HepG2 (cell line): ENCODE measurements around the gene HNF1B. TPM values are rescaled to one million over a fixed set of nuclear protein-coding genes. Genes with fewer than 3 reads are reported as not detected.

Experiments
- AGO1 ChIP-seq: fragments of 200-400 bp; formaldehyde crosslinking; IDR thresholded peaks from 2 replicates; pipeline ENCODE4 v1.6.1; 2017; ENCODE audit warnings: mild to moderate bottlenecking, low read depth, low read length, moderate library complexity; ENCODE audit not compliant: poor library complexity, severe bottlenecking
- CCDC6 ChIP-seq: sonication (generic); formaldehyde crosslinking; IDR thresholded peaks from 2 replicates; pipeline ENCODE4 v1.8.1; 2022; ENCODE audit warnings: mild to moderate bottlenecking, missing genetic modification reagents, moderate library complexity
- ELF1 ChIP-seq: sonication (generic); formaldehyde crosslinking; IDR thresholded peaks from 2 replicates; pipeline ENCODE4 v1.4.0; 2020; ENCODE audit warnings: missing genetic modification reagents
- FOSL1 ChIP-seq: sonication (generic); formaldehyde crosslinking; IDR thresholded peaks from 2 replicates; pipeline ENCODE4 v1.9.0; 2021; ENCODE audit warnings: missing genetic modification reagents, borderline replicate concordance
- FOXK2 ChIP-seq: fragments of 450-650 bp; IDR thresholded peaks from 2 replicates; pipeline ENCODE4 v1.6.1; 2016
- FOXM1 ChIP-seq: sonication (generic); formaldehyde crosslinking; IDR thresholded peaks from 2 replicates; pipeline ENCODE4 v1.5.0; 2020; ENCODE audit warnings: missing genetic modification reagents
- HDAC1 ChIP-seq: sonication (generic); formaldehyde crosslinking; IDR thresholded peaks from 2 replicates; pipeline ENCODE4 v1.5.1; 2020; ENCODE audit warnings: mild to moderate bottlenecking, missing genetic modification reagents
- HOXD1 ChIP-seq: sonication (generic); formaldehyde crosslinking; IDR thresholded peaks from 2 replicates; pipeline ENCODE4 v1.5.0; 2020; ENCODE audit warnings: missing genetic modification reagents
- JARID2 ChIP-seq: sonication (generic); formaldehyde crosslinking; IDR thresholded peaks from 2 replicates; pipeline ENCODE4 v1.8.1; 2023; ENCODE audit warnings: missing genetic modification reagents, inconsistent platforms; ENCODE audit not compliant: insufficient replicate concordance
- KLF16 ChIP-seq, 2 experiments: sonication (generic) in 1 of 2; formaldehyde crosslinking in 1 of 2; IDR thresholded peaks; 2 replicates each; pipeline versions ENCODE4 v1.6.1 to v1.8.0; 2016 to 2023; ENCODE audit warnings: missing genetic modification reagents in 2 of 2, missing compliant biosample characterization in 1 of 2
- MYC ChIP-seq: sonication (generic); formaldehyde crosslinking; IDR thresholded peaks from 2 replicates; pipeline ENCODE4 v1.9.0; 2021; ENCODE audit warnings: missing genetic modification reagents, borderline replicate concordance
- NFRKB ChIP-seq: fragments of 450-650 bp; IDR thresholded peaks from 2 replicates; pipeline ENCODE4 v1.6.1; 2017
- NKX3-1 ChIP-seq: sonication (generic); formaldehyde crosslinking; IDR thresholded peaks from 2 replicates; pipeline ENCODE4 v1.5.0; 2020; ENCODE audit warnings: missing genetic modification reagents
- RELA ChIP-seq: sonication (generic); formaldehyde crosslinking; IDR thresholded peaks from 2 replicates; pipeline ENCODE4 v1.4.0; 2020; ENCODE audit warnings: missing genetic modification reagents
- TBL1XR1 ChIP-seq: fragments of 150-350 bp; IDR thresholded peaks from 2 replicates; pipeline ENCODE4 v1.6.1; 2014; ENCODE audit warnings: borderline replicate concordance, low read length; ENCODE audit not compliant: partially characterized antibody
- TGIF2 ChIP-seq: IDR thresholded peaks from 2 replicates; pipeline ENCODE4 v1.6.1; 2016; ENCODE audit warnings: control low read depth, missing compliant biosample characterization
- ZBTB42 ChIP-seq: sonication (generic); formaldehyde crosslinking; IDR thresholded peaks from 2 replicates; pipeline ENCODE4 v1.5.0; 2020; ENCODE audit warnings: mild to moderate bottlenecking, missing genetic modification reagents
- ZBTB44 ChIP-seq: sonication (generic); formaldehyde crosslinking; IDR thresholded peaks from 2 replicates; pipeline ENCODE4 v1.4.0; 2020; ENCODE audit warnings: missing genetic modification reagents
- ZNF326 ChIP-seq: sonication (generic); formaldehyde crosslinking; IDR thresholded peaks from 2 replicates; pipeline ENCODE4 v1.4.0; 2020; ENCODE audit warnings: missing genetic modification reagents, borderline replicate concordance
- ZNF513 ChIP-seq: sonication (generic); formaldehyde crosslinking; conservative IDR thresholded peaks from 2 replicates; pipeline ENCODE4 v1.5.0; 2020; ENCODE audit warnings: missing genetic modification reagents
- ZNF546 ChIP-seq: sonication (generic); formaldehyde crosslinking; conservative IDR thresholded peaks from 2 replicates; pipeline ENCODE4 v1.8.1; 2023; ENCODE audit warnings: mild to moderate bottlenecking, missing genetic modification reagents
- ZNF556 ChIP-seq: sonication (generic); formaldehyde crosslinking; IDR thresholded peaks from 2 replicates; pipeline ENCODE4 v1.4.0; 2020; ENCODE audit warnings: mild to moderate bottlenecking, missing genetic modification reagents, borderline replicate concordance
- ZNF562 ChIP-seq: sonication (generic); formaldehyde crosslinking; IDR thresholded peaks from 2 replicates; pipeline ENCODE4 v1.8.0; 2022; ENCODE audit warnings: missing genetic modification reagents, borderline replicate concordance
- ZNF605 ChIP-seq: sonication (generic); formaldehyde crosslinking; IDR thresholded peaks from 2 replicates; pipeline ENCODE4 v1.8.0; 2022; ENCODE audit warnings: mild to moderate bottlenecking, missing genetic modification reagents
- ZNF672 ChIP-seq: sonication (generic); formaldehyde crosslinking; IDR thresholded peaks from 2 replicates; pipeline ENCODE4 v1.8.1; 2022; ENCODE audit warnings: missing genetic modification reagents
- ZNF703 ChIP-seq: sonication (generic); formaldehyde crosslinking; IDR thresholded peaks from 2 replicates; pipeline ENCODE4 v1.5.1; 2020; ENCODE audit warnings: missing genetic modification reagents, mild to moderate bottlenecking, moderate library complexity, borderline replicate concordance
- ZNF781 ChIP-seq: sonication (generic); formaldehyde crosslinking; IDR thresholded peaks from 2 replicates; pipeline ENCODE4 v1.5.1; 2020; ENCODE audit warnings: borderline replicate concordance, mild to moderate bottlenecking, missing genetic modification reagents; ENCODE audit errors: not compliant biosample characterization
- ZSCAN25 ChIP-seq: sonication (generic); formaldehyde crosslinking; IDR thresholded peaks from 2 replicates; pipeline ENCODE4 v1.8.0; 2022; ENCODE audit warnings: mild to moderate bottlenecking, missing genetic modification reagents
- polyA plus RNA-seq, 8 experiments: library from polyadenylated mRNA; depleted of rRNA in 3 of 8; stranded (reverse) in 7 of 8; unstranded in 1 of 8; fragments of >200 nt; fragmentation: Illumina TruSeq in 4 of 8; extraction: Trizol in 4 of 8; gene quantifications; 2 replicates each; pipeline versions ENCODE4 v1.2.1 to v1.2.3, GENCODE V29; 2011 to 2016; ENCODE audit warnings: low read depth in 4 of 8, missing spikeins in 1 of 8, mixed read lengths in 1 of 8; ENCODE audit not compliant: insufficient read depth in 1 of 8
- total RNA-seq, 5 experiments: library from RNA; depleted of rRNA; stranded (reverse); fragments of >200 nt; fragmentation: Illumina TruSeq; extraction: Trizol; gene quantifications; 2 replicates each; pipeline ENCODE4 v1.2.3, GENCODE V29; 2016; ENCODE audit warnings: low read depth in 1 of 5
- TF ChIP-seq, protein P1 (sequence below): fragments of 450-650 bp; IDR thresholded peaks from 2 replicates; pipeline ENCODE4 v1.6.1; 2017

The HNF1B gene
- total and polyA plus RNA-seq, 2 of the 13 experiments (the other 11 are each of a cell fraction or from before 2014, with no cell fraction given), result 1.9 to 5.3 TPM

GRCh38 chr17:37698132-37698910 is 46.5 kb downstream of the HNF1B start (continued):
- TF ChIP-seq AGO1 (no peak), NKX3-1 (CRISPR knock-in tag) (no peak), CCDC6 (CRISPR knock-in tag) (no peak), KLF16 (CRISPR knock-in tag; IDR thresholded peaks at IDR 0.05) (peak in 1 of 2 experiments; percentile 71; a peak in 2 of 4 replicates), ZNF672 (CRISPR knock-in tag) (no peak), ZSCAN25 (CRISPR knock-in tag) (peak; percentile 67; the same call in 1 of the 2 replicates), ZNF781 (no peak), HOXD1 (no peak), NFRKB (no peak), ZNF546 (CRISPR knock-in tag) (no peak), ZNF703 (CRISPR knock-in tag) (no peak), ZNF562 (CRISPR knock-in tag) (no peak), ELF1 (CRISPR knock-in tag) (no peak), ZNF326 (CRISPR knock-in tag) (no peak), ZNF605 (no peak), TBL1XR1 (peak; percentile 94), RELA (CRISPR knock-in tag) (no peak), ZBTB42 (no peak), TGIF2 (CRISPR knock-in tag) (no peak), ZBTB44 (CRISPR knock-in tag) (no peak), JARID2 (CRISPR knock-in tag) (no peak), ZNF513 (no peak), HDAC1 (CRISPR knock-in tag) (peak; percentile 70), MYC (CRISPR knock-in tag) (no peak), FOXM1 (CRISPR knock-in tag) (no peak), FOSL1 (CRISPR knock-in tag) (no peak), ZNF556 (CRISPR knock-in tag) (peak; percentile 57; the same call in 1 of the 2 replicates), FOXK2 (0 out of 2 replicates have a peak, but pooled peaks have one; percentile 17)
- TF ChIP-seq, protein P1, sequence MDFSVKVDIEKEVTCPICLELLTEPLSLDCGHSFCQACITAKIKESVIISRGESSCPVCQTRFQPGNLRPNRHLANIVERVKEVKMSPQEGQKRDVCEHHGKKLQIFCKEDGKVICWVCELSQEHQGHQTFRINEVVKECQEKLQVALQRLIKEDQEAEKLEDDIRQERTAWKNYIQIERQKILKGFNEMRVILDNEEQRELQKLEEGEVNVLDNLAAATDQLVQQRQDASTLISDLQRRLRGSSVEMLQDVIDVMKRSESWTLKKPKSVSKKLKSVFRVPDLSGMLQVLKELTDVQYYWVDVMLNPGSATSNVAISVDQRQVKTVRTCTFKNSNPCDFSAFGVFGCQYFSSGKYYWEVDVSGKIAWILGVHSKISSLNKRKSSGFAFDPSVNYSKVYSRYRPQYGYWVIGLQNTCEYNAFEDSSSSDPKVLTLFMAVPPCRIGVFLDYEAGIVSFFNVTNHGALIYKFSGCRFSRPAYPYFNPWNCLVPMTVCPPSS, result no peak
